Measurements from ENCODE around the gene KRTAP10-8. TPM values are rescaled to one million over a fixed set of nuclear protein-coding genes. Genes with fewer than 3 reads are reported as not detected.

KRTAP10-8 gene
- total and polyA plus RNA-seq, 2 of the 4 experiments (the other 2 are of a cell fraction) = not detected

GRCh38 chr21:44569861-44570517, 41.9 kb upstream of the KRTAP10-8 start:
- WGBS, 2 experiments (ENCODE audit: extremely low coverage in 2 of 2, insufficient read length in 1 of 2) = 70% methylated on average over 5 of the region's 12 CpGs; no CpG with 5 or more reads in 1 of the 2 experiments
- H2BK120ac ChIP-seq (ENCODE audit: low read depth, low read length) = no peak overlapping the region
- H2BK5ac ChIP-seq (ENCODE audit: low read depth, low read length, poor library complexity, severe bottlenecking) = no peak overlapping the region
- ChIA-PET CTCF (no interaction called here), POLR2A (ENCODE audit: unreplicated experiment) (no interaction called here)
- H2AFZ ChIP-seq (replicated peaks; ENCODE audit: low read length, poor library complexity) = no peak overlapping the region
- H4K5ac ChIP-seq (ENCODE audit: low read depth, low read length) = no peak overlapping the region
- no peak overlapping the region for H3K56ac ChIP-seq (ENCODE audit: extremely low read depth, insufficient read depth, low read length)
- TF ChIP-seq RFX5 (IDR thresholded peaks at IDR 0.05; ENCODE audit: low read depth, low read length) (no peak), CEBPB (IDR thresholded peaks at IDR 0.05; ENCODE audit: low read depth, low read length) (no peak), ELK1 (IDR thresholded peaks at IDR 0.05; ENCODE audit: borderline replicate concordance, low read depth, low read length) (no peak), CHD1 (IDR thresholded peaks at IDR 0.05; ENCODE audit: low read depth, low read length) (no peak), MAZ (IDR thresholded peaks at IDR 0.05; ENCODE audit: borderline replicate concordance, low read depth, low read length) (no peak), CTCF (conservative IDR thresholded peaks at IDR 0.05; ENCODE audit: low read depth, low read length) (no peak), MAFK (IDR thresholded peaks at IDR 0.05; ENCODE audit: low read depth, low read length) (no peak)
- H3K9me3 ChIP-seq (ENCODE audit: control insufficient read depth, insufficient read depth, low read length) = peaks cover 4% of the 10 kb centered on the region
- H3K4me3 ChIP-seq (ENCODE audit: insufficient read depth, low read depth, low read length) = no peak overlapping the region
- no TSS peak for BruUV-seq (replicated peaks)
- H4K8ac ChIP-seq (ENCODE audit: low read depth in 2 of 2, low read length in 2 of 2) = no peak overlapping the region
- H2AK5ac ChIP-seq (ENCODE audit: low read depth, low read length) = no peak overlapping the region
- no peak overlapping the region for H2AK9ac ChIP-seq (replicated peaks; ENCODE audit: low read depth, low read length, poor library complexity)
- no peak overlapping the region for H3K23ac ChIP-seq (ENCODE audit: low read depth, low read length)
- H4K91ac ChIP-seq (ENCODE audit: insufficient read depth, low read depth, low read length) = no peak overlapping the region
- no peak overlapping the region for H3K4me2 ChIP-seq (ENCODE audit: low read depth, low read length)
- H3K9me1 ChIP-seq (ENCODE audit: insufficient read depth, low read length) = no peaks in the 10 kb centered on the region
- ATAC-seq (ENCODE audit: low read depth) (no peak), DNase-seq (no peak)
- in situ Hi-C loops (cut with MboI; ENCODE audit: low sequenced_read_pairs) = no loop called here
- H3K27ac ChIP-seq (ENCODE audit: insufficient read depth, low read length) = no peak overlapping the region
- no peak overlapping the region for H3K14ac ChIP-seq (replicated peaks; ENCODE audit: low read depth, low read length)
- no peaks in the 10 kb centered on the region for H3K4me1 ChIP-seq (ENCODE audit: control insufficient read depth, insufficient read depth, low read length)
- no peaks in the 10 kb centered on the region for H3K79me1 ChIP-seq (ENCODE audit: low read depth in 1 of 2, low read length in 2 of 2)
- H4K20me1 ChIP-seq (ENCODE audit: insufficient read depth, low read length) = no peaks in the 10 kb centered on the region
- H2BK15ac ChIP-seq (ENCODE audit: low read depth, low read length) = no peak overlapping the region
- intact Hi-C loops (cut with micrococcal nuclease) = no loop called here
- H3K36me3 ChIP-seq (ENCODE audit: control insufficient read depth, insufficient read depth, low read length) = no peaks in the 10 kb centered on the region
- no peak overlapping the region for H3K4ac ChIP-seq (ENCODE audit: low read depth, low read length)
- dilution Hi-C loops (cut with HindIII; ENCODE audit: low sequenced_read_pairs, unreplicated experiment) = no loop called here
- H2BK20ac ChIP-seq (ENCODE audit: low read depth, low read length) = no peak overlapping the region
- H3K27me3 ChIP-seq (ENCODE audit: control insufficient read depth, insufficient read depth, low read length) = peaks cover 3% of the 10 kb centered on the region; the same call in 1 of the 2 replicates
- no peak overlapping the region for H3K9ac ChIP-seq (ENCODE audit: low read depth, low read length)
- H3K18ac ChIP-seq (ENCODE audit: low read depth, low read length) = no peak overlapping the region

All from IMR-90 (cell line).